Calu3 (cell line): ENCODE results near the gene CELSR1. TPM values are rescaled to one million over a fixed set of nuclear protein-coding genes. Genes with fewer than 3 reads are reported as not detected.

Source experiments
- BruUV-seq: library from RNA; stranded (reverse); fragments of 400-500 nt; replicated peaks from 2 replicates; lab custom pipeline; 2021; lab: Mats Ljungman, UMichigan
- CTCF ChIA-PET: fragments of 300-600 bp; sonication (Branson Sonifier 250); formaldehyde crosslinking; loops from one replicate; lab custom pipeline; 2022; ENCODE audit warnings: antibody characterized with exemption; lab: Charles Lee
- DNase-seq: peaks from one replicate; pipeline ENCODE4 v3.0.0; 2022
- H3K27ac Mint-ChIP-seq: one replicate; pipeline ENCODE4 v1.8.0; 2022; ENCODE audit warnings: mixed read lengths; ENCODE audit not compliant: unreplicated experiment
- H3K27me3 Mint-ChIP-seq: one replicate; pipeline ENCODE4 v1.8.0; 2022; ENCODE audit warnings: mixed read lengths; ENCODE audit not compliant: unreplicated experiment
- H3K36me3 Mint-ChIP-seq: one replicate; pipeline ENCODE4 v1.8.0; 2022; ENCODE audit warnings: mild to moderate bottlenecking, moderate library complexity, mixed read lengths; ENCODE audit not compliant: insufficient read depth, unreplicated experiment
- H3K4me1 Mint-ChIP-seq: one replicate; pipeline ENCODE4 v1.8.0; 2022; ENCODE audit warnings: mild to moderate bottlenecking, low read depth, mixed read lengths; ENCODE audit not compliant: unreplicated experiment
- H3K4me3 Mint-ChIP-seq: one replicate; pipeline ENCODE4 v1.8.0; 2022; ENCODE audit warnings: mild to moderate bottlenecking, low read depth, moderate library complexity, mixed read lengths; ENCODE audit not compliant: unreplicated experiment
- H3K9me3 Mint-ChIP-seq: one replicate; pipeline ENCODE4 v1.8.0; 2022; ENCODE audit warnings: low read depth, mixed read lengths; ENCODE audit not compliant: unreplicated experiment
- intact Hi-C: fragments of 100-400 bp; cut with micrococcal nuclease; formaldehyde crosslinking; loops from one replicate; pipeline ENCODE4 v1.10.0; 2022; ENCODE audit not compliant: unreplicated experiment
- total RNA-seq: library from RNA; stranded (reverse); gene quantifications from 2 replicates; pipeline ENCODE4 v1.2.3, GENCODE V29; 2022
- TF ChIP-seq, protein P1 (sequence below): fragments of 200-600 bp; IDR thresholded peaks from one replicate; pipeline ENCODE4 v1.8.0; 2022; ENCODE audit warnings: antibody characterized with exemption; ENCODE audit not compliant: unreplicated experiment

CELSR1 gene
- total RNA-seq, 1 experiment from 2014 or later = 45.5 TPM

DNA sequence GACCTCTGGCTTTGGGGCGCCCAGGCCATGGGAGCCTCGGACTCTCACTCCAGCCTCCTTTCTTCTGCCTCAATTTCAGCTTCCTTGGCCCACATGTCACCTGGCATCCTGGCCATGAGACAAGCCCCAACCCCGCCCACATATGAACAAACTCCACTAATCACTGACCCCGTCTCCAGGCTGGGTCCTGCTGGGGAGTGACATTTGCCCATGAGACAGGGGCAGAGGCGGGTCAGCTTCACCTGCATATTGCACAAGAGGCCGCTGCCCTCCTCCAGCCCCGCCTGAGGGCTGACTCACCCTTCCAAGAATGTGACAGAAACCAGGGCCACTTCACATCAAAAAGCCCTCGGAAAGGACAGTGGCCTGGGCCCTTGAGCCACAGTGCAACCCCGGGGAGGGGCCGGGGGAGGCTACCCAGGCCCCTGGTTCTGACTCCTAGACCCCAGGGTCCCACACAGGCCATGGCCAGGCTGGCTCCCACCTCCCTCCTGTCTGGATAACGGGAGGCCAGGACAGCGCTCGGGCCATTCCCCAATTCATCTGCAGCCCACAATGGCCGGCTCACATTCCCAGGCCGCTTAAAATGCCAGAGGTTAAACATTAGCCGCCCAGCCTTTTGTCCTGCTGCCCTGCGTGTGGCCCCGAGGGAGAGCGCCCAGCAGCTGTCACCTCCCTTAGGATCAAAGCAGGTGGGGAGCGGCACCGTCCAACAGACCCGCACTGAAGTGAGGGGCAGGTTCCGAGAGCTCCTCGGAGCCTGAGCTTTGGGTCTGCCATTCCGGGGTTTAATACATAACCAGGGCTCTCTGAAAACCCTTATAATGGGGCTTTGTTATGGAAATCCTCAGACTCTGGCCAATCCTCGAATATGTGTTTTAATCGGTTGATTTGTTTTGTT, 159.6 kb downstream of the CELSR1 start:
- intact Hi-C loops = no loop called here
- Mint-ChIP-seq H3K27me3 (no peaks in the 10 kb centered on the region), H3K36me3 (peaks cover 66% of the 10 kb centered on the region), H3K9me3 (peaks cover 8% of the 10 kb centered on the region), H3K4me1 (peaks cover 76% of the 10 kb centered on the region), H3K27ac (peak overlapping the region; percentile 89), H3K4me3 (peak overlapping the region; percentile 47)
- CTCF ChIA-PET = interaction anchor here (0.7 to 4.2 kb wide), 3 partner anchors 10 to 186 kb away, joined by 3 to 37 read pairs (median 13); no protein-coding TSS in a partner anchor
- BruUV-seq = no TSS peak
- DNase-seq = peak; percentile 94
- TF ChIP-seq, protein P1, sequence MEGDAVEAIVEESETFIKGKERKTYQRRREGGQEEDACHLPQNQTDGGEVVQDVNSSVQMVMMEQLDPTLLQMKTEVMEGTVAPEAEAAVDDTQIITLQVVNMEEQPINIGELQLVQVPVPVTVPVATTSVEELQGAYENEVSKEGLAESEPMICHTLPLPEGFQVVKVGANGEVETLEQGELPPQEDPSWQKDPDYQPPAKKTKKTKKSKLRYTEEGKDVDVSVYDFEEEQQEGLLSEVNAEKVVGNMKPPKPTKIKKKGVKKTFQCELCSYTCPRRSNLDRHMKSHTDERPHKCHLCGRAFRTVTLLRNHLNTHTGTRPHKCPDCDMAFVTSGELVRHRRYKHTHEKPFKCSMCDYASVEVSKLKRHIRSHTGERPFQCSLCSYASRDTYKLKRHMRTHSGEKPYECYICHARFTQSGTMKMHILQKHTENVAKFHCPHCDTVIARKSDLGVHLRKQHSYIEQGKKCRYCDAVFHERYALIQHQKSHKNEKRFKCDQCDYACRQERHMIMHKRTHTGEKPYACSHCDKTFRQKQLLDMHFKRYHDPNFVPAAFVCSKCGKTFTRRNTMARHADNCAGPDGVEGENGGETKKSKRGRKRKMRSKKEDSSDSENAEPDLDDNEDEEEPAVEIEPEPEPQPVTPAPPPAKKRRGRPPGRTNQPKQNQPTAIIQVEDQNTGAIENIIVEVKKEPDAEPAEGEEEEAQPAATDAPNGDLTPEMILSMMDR = no peak

- no peaks in the 10 kb centered on the region for H3K27me3 Mint-ChIP-seq
- peaks cover 8% of the 10 kb centered on the region for H3K9me3 Mint-ChIP-seq
- CTCF ChIA-PET = interaction anchor here (1.0 to 4.2 kb wide), 2 partner anchors 9 to 187 kb away, joined by 3 to 37 read pairs; no protein-coding TSS in a partner anchor
- BruUV-seq = no TSS peak
- H3K36me3 Mint-ChIP-seq = peaks cover 61% of the 10 kb centered on the region
- peak overlapping the region; percentile 47 for H3K4me3 Mint-ChIP-seq
- TF ChIP-seq, protein P1 = no peak
- peaks cover 80% of the 10 kb centered on the region for H3K4me1 Mint-ChIP-seq
- DNase-seq = no peak
- intact Hi-C loops = no loop called here
- peak overlapping the region; percentile 89 for H3K27ac Mint-ChIP-seq
Measured at GRCh38 chr22:46376908-46377524, 160.4 kb downstream of the CELSR1 start.

DNA sequence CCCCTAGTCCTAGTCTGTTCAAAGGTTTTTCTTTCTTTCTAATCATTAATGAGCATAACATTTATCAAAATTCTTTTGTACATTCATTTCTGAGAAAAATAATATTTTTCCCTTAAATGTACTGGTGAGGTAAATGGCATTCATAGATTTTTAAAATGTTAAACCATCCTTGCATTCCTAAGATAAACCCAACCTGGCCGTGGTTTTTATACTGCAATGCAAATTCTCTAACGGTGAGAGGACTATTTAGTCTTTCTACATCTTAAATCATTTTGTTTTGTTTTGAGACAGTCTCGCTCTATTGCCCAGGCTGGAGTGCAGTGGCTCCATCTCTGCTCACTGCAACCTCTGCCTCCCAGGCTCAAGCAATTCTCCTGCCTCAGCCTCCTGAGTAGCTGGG, 161.3 kb downstream of the CELSR1 start:
- CTCF ChIA-PET = interaction anchor here (4.2 kb wide), 1 partner anchor 8 kb away, joined by 37 read pairs; no protein-coding TSS in a partner anchor
- peak overlapping the region; percentile 89 for H3K27ac Mint-ChIP-seq
- no peak for DNase-seq
- intact Hi-C loops = no loop called here
- H3K36me3 Mint-ChIP-seq = peaks cover 60% of the 10 kb centered on the region
- H3K27me3 Mint-ChIP-seq = no peaks in the 10 kb centered on the region
- peak overlapping the region; percentile 47 for H3K4me3 Mint-ChIP-seq
- TF ChIP-seq, protein P1 = no peak
- H3K4me1 Mint-ChIP-seq = peaks cover 85% of the 10 kb centered on the region
- H3K9me3 Mint-ChIP-seq = peaks cover 8% of the 10 kb centered on the region
- BruUV-seq = TSS peak; percentile 61

DNA sequence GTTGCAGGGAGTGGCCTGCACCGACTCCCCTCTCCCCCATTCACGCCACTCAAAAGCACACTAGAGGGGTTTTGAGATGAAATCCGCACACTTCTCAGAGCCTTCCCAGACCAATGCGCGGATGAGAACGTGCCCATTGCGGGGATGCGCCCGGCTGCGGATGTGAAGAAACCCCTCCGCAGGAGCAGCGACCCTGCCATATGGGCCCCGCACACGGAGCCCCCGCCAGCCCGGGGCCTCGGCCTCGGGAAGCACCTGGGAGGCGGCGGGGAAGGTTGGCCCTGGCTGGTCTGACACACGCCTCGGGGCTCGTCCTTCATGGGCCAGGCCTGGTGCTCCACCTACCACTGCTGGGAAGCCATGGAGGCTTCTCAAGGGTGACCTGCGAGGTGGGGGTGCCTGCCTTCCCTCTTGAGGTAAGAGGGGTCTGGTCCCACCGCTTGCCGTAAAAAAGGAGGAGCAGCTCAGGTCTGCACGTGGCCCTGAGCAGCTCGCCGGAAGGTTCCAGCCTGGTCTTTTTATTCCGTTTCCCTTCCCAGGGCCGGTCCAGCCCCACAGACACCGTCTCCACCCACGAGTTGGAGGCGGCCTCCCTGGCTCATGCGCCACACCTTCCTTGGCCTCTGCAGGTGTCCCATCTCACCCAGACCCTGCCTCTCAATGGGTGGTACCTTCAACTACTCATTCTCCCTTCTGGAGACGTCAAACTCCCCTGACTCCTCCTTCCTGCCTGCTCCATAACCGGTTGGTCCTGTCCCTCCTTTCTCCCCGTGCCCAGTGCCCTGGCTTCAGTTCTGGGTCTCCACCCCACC, 162.6 kb downstream of the CELSR1 start:
- no peak for DNase-seq
- H3K9me3 Mint-ChIP-seq = peaks cover 8% of the 10 kb centered on the region
- H3K27ac Mint-ChIP-seq = peak overlapping the region; percentile 5

More for the DNA sequence above, 162.6 kb downstream of the CELSR1 start:
- Mint-ChIP-seq H3K27me3 (no peaks in the 10 kb centered on the region), H3K4me1 (peaks cover 85% of the 10 kb centered on the region), H3K4me3 (no peak overlapping the region), H3K36me3 (peaks cover 52% of the 10 kb centered on the region)
- BruUV-seq = no TSS peak
- intact Hi-C loops = no loop called here
- CTCF ChIA-PET = no interaction called here
- TF ChIP-seq, protein P1 = no peak
